Colonic mucosa (tissue), 4 donors: ENCODE data around the gene ZNF592. TPM values are rescaled to one million over a fixed set of nuclear protein-coding genes. Genes with fewer than 3 reads are reported as not detected.

Experiments used
- DNase-seq: peaks from one replicate; pipeline ENCODE4 v3.0.0-alpha.2; 2020
- H3K27ac ChIP-seq: fragments of 200-600 bp; one replicate; pipeline ENCODE4 v1.8.0; 2021
- H3K27me3 ChIP-seq: fragments of 200-600 bp; one replicate; pipeline ENCODE4 v1.8.0; 2021
- H3K36me3 ChIP-seq: fragments of 200-600 bp; one replicate; pipeline ENCODE4 v1.8.0; 2021
- H3K4me1 ChIP-seq: fragments of 200-600 bp; one replicate; pipeline ENCODE4 v1.8.0; 2021; ENCODE audit warnings: mild to moderate bottlenecking
- H3K4me3 ChIP-seq: fragments of 200-600 bp; one replicate; pipeline ENCODE4 v1.8.0; 2021
- H3K9ac ChIP-seq, 2 donors: one replicate each; pipeline ENCODE4 v1.7.0; 2013; ENCODE audit warnings: control low read depth in 2 of 2, low read depth in 2 of 2, low read length in 2 of 2
- H3K9me3 ChIP-seq: fragments of 200-600 bp; one replicate; pipeline ENCODE4 v1.8.0; 2021
- intact Hi-C: fragments of 100-400 bp; cut with DNase I; formaldehyde crosslinking; loops from one replicate; pipeline ENCODE4 v1.14.1; 2022
- total RNA-seq, 2 donors: library from RNA; stranded (reverse); fragmentation: NEBNext Ultra II Directional in 1 of 2; extraction: Animal tissue kit (Norgen Biotek cat#: 25700) in 1 of 2; gene quantifications; one replicate each; pipeline ENCODE4 v1.2.1, GENCODE V29; 2021
- TF ChIP-seq, protein P1 (sequence below): fragments of 200-600 bp; IDR thresholded peaks from one replicate; pipeline ENCODE4 v1.8.0; 2022; ENCODE audit warnings: antibody characterized with exemption, mild to moderate bottlenecking
- donor health status: healthy.
- donor health status: DM: no; HTN: no; CAD: no.
- donor health status: DM: no; HTN: no; CAD: no.

ZNF592 gene
- total RNA-seq, 2 donors from 2014 or later: 25.9 to 27.0 TPM

DNA sequence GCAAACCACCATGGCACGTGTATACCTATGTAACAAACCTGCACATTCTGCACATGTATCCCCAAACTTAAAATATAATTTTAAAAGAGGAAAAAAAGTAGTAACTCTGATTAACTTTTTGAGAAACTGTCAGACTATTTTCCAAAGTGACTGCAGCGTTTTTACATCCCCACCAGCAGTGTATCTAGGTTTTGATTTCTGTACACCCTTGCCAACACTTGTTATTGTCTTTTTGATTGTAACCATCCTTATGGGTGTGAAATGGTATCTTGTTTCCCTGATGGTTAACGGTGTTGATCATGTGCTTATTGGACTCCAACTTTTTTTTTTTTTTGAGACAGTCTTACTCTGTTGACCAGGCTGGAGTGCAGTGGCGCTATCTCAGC, 45.8 kb downstream of the ZNF592 start:
- Histone ChIP-seq H3K27ac (no peak overlapping the region), H3K9ac (no peak overlapping the region), H3K36me3 (peaks cover 16% of the 10 kb centered on the region), H3K4me3 (no peak overlapping the region), H3K4me1 (no peaks in the 10 kb centered on the region), H3K9me3 (no peaks in the 10 kb centered on the region), H3K27me3 (no peaks in the 10 kb centered on the region)
- TF ChIP-seq, protein P1, sequence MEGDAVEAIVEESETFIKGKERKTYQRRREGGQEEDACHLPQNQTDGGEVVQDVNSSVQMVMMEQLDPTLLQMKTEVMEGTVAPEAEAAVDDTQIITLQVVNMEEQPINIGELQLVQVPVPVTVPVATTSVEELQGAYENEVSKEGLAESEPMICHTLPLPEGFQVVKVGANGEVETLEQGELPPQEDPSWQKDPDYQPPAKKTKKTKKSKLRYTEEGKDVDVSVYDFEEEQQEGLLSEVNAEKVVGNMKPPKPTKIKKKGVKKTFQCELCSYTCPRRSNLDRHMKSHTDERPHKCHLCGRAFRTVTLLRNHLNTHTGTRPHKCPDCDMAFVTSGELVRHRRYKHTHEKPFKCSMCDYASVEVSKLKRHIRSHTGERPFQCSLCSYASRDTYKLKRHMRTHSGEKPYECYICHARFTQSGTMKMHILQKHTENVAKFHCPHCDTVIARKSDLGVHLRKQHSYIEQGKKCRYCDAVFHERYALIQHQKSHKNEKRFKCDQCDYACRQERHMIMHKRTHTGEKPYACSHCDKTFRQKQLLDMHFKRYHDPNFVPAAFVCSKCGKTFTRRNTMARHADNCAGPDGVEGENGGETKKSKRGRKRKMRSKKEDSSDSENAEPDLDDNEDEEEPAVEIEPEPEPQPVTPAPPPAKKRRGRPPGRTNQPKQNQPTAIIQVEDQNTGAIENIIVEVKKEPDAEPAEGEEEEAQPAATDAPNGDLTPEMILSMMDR: no peak
- intact Hi-C loops: no loop called here
- no peak for DNase-seq

DNA sequence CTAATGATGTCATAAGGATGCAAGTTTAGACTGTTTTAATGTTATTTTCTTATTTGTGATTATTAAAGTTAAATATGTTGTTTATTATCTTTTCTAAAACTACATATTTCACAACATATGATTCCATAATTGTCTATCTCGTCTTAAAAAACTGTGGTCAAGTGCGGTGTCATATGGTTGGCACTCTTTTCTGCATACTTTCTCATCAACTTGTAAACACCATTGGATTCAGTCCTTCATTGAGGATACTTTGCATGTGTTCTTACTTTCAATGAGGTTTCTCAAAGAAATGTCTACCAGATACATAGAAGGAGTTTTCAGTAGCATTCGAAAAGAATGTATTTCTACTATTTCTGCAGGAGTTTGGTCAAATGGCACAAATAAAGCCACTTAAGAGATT, 46.8 kb downstream of the ZNF592 start:
- no peak for DNase-seq
- Histone ChIP-seq H3K27me3 (no peaks in the 10 kb centered on the region), H3K9ac (no peak overlapping the region), H3K9me3 (no peaks in the 10 kb centered on the region), H3K36me3 (peaks cover 26% of the 10 kb centered on the region), H3K4me1 (no peaks in the 10 kb centered on the region), H3K27ac (no peak overlapping the region), H3K4me3 (no peak overlapping the region)
- intact Hi-C loops: no loop called here
- TF ChIP-seq, protein P1: no peak

DNA sequence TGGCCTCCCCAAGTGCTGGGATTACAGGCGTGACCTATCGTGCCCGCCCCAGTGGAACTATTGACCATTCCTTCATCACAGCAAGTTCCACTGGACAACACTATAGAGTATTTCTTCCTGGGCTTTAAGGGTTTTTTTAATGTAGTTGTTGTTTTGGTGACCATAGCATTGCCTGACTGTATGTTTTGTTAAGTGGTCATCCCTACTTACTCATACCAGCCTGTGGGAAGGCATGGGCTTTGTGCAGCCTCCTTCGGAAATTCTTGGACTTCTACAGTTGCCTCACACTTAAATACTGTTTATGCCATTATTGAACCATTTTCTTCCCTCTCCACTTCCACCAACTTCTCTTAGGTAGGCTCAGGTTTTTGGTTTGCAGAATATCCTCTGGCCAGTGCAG, 48.8 kb downstream of the ZNF592 start:
- TF ChIP-seq, protein P1: no peak
- H3K36me3 ChIP-seq: peaks cover 27% of the 10 kb centered on the region

GRCh38 chr15:84797801-84798200, 49.4 kb downstream of the ZNF592 start:
- Histone ChIP-seq H3K9me3 (no peaks in the 10 kb centered on the region), H3K36me3 (peaks cover 31% of the 10 kb centered on the region), H3K27me3 (no peaks in the 10 kb centered on the region), H3K4me3 (no peak overlapping the region), H3K27ac (no peak overlapping the region), H3K4me1 (no peaks in the 10 kb centered on the region), H3K9ac (no peak overlapping the region)
- intact Hi-C loops: no loop called here
- TF ChIP-seq, protein P1: no peak
- no peak for DNase-seq

More for the DNA sequence above, 48.8 kb downstream of the ZNF592 start:
- Histone ChIP-seq H3K27ac (no peak overlapping the region), H3K9me3 (no peaks in the 10 kb centered on the region), H3K27me3 (no peaks in the 10 kb centered on the region), H3K9ac (no peak overlapping the region), H3K4me1 (no peaks in the 10 kb centered on the region), H3K4me3 (no peak overlapping the region)
- DNase-seq: no peak
- intact Hi-C loops: no loop called here

DNA sequence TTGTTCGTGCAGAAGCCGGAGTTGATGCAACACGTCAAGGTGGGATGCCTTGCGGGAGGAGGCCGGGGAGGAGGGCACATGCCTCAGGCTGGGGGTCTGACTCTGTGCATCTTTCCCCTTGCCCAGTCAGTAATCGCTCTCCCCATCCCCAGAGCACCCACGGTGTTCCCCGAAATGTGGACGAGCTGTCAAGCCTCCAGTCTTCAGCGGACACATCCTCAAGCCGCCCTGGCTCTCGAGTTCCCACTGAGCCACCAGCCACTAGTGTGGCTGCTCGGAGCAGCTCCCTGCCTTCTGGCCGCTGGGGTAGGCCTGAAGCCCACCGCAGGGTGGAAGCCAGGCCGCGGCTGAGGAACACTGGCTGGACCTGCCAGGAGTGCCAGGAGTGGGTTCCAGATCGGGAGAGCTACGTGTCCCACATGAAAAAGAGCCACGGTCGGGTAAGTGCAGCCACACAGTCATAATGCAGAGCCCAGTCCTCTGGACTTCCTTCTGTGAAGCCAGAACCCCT, 50.1 kb downstream of the ZNF592 start:
- H3K9me3 ChIP-seq: no peaks in the 10 kb centered on the region
- no peak overlapping the region for H3K4me3 ChIP-seq
- intact Hi-C loops: no loop called here
- H3K36me3 ChIP-seq: peaks cover 35% of the 10 kb centered on the region
- no peak for DNase-seq
- H3K27me3 ChIP-seq: no peaks in the 10 kb centered on the region
- no peak overlapping the region for H3K9ac ChIP-seq
- TF ChIP-seq, protein P1: no peak
- H3K27ac ChIP-seq: no peak overlapping the region
- H3K4me1 ChIP-seq: no peaks in the 10 kb centered on the region
